PFSK-1 (cell line): Measurements from ENCODE around the gene C1orf174.

Source experiments
- POLR2AphosphoS5 ChIP-seq: IDR thresholded peaks from 2 replicates; pipeline ENCODE4 v1.6.1; 2012; ENCODE audit warnings: low read depth, mild to moderate bottlenecking, control low read depth, low read length, moderate library complexity
- TF ChIP-seq, protein P1 (sequence below), 2 experiments: IDR thresholded peaks; 2 replicates each; pipeline versions ENCODE4 v1.6.1 to v1.8.0; 2011 to 2012; ENCODE audit warnings: low read depth in 2 of 2, low read length in 2 of 2, control low read depth in 1 of 2, inconsistent platforms in 1 of 2, mild to moderate bottlenecking in 1 of 2, moderate library complexity in 1 of 2; ENCODE audit not compliant: insufficient read depth in 1 of 2

GRCh38 chr1:3888301-3888700 lies 11.8 kb downstream of the C1orf174 start:
- TF ChIP-seq POLR2AphosphoS5 = no peak
- TF ChIP-seq, protein P1, sequence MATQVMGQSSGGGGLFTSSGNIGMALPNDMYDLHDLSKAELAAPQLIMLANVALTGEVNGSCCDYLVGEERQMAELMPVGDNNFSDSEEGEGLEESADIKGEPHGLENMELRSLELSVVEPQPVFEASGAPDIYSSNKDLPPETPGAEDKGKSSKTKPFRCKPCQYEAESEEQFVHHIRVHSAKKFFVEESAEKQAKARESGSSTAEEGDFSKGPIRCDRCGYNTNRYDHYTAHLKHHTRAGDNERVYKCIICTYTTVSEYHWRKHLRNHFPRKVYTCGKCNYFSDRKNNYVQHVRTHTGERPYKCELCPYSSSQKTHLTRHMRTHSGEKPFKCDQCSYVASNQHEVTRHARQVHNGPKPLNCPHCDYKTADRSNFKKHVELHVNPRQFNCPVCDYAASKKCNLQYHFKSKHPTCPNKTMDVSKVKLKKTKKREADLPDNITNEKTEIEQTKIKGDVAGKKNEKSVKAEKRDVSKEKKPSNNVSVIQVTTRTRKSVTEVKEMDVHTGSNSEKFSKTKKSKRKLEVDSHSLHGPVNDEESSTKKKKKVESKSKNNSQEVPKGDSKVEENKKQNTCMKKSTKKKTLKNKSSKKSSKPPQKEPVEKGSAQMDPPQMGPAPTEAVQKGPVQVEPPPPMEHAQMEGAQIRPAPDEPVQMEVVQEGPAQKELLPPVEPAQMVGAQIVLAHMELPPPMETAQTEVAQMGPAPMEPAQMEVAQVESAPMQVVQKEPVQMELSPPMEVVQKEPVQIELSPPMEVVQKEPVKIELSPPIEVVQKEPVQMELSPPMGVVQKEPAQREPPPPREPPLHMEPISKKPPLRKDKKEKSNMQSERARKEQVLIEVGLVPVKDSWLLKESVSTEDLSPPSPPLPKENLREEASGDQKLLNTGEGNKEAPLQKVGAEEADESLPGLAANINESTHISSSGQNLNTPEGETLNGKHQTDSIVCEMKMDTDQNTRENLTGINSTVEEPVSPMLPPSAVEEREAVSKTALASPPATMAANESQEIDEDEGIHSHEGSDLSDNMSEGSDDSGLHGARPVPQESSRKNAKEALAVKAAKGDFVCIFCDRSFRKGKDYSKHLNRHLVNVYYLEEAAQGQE (IDR thresholded peaks at IDR 0.05; ENCODE audit: insufficient read depth in 1 of 2, low read depth in 2 of 2, low read length in 2 of 2) = no peak
